Stimulated activated CD8-positive, alpha-beta memory T cell treated with anti-CD3 and anti-CD28 coated beads, Interleukin-2, amount 100 ng/mL, for 1 hour (primary cell): ENCODE measurements around the gene SS18.

Experiments used
- DNase-seq, 2 donors: peaks; one replicate each; pipeline ENCODE4 v3.0.0-alpha.2; 2020; ENCODE audit warnings: low read depth in 2 of 2

The SS18 gene

DNA sequence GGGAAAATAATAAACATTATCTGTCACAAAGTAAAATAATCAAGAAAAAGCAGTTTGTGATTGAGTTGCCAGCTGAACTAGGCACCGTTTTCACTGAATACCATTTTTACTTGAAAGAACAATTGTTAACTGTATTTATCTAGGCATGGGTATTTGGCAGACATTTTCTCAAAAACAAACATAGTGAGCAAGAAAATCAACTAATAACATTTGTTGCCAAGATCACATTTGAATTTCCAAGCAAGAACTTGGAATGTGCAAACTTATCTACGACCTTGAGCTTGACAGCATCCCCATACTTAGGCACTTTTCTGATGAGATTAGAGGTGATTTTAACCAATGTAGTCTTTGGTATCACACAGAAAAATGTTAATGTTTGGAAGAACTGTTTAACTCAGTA lies 16.7 kb downstream of the SS18 start:
- no peak for DNase-seq

DNA sequence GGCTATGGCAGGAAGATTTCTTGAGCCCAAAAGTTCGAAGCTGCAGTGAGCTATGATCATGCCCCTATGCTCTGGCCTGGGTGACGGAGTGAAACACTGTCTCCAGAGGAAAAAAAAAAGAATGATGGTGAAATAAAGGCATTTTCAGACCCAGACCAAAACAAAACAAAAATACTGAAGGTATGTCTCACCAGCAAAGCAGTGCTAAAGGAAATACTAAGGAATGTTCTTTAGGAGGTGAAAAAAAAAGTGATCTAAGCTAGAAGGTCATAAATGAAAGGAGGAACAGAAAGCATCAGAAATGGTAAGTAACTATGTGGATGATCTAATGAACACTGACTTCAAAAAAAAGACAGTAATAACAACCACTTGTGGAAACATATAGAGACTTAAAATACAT lies 18.7 kb downstream of the SS18 start:
- DNase-seq = no peak

DNA sequence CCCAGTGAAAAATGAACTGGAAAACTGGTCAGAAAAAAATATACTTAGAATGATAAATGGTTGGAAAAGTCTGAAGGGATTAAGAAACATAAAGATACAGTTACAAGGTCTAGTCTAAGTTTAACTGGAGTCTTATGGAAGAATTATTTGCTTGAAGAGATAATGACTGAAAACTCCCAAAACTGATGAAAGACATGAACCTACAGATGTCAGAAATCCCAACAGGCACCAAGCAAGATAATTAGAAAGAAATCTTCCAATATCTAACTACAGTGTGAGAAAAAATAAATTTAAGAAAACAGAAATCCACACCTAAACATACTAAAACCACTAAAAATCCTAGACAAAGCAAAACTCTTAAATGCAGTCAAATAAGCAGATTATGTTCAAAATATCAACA lies 19.4 kb downstream of the SS18 start:
- no peak for DNase-seq

DNA sequence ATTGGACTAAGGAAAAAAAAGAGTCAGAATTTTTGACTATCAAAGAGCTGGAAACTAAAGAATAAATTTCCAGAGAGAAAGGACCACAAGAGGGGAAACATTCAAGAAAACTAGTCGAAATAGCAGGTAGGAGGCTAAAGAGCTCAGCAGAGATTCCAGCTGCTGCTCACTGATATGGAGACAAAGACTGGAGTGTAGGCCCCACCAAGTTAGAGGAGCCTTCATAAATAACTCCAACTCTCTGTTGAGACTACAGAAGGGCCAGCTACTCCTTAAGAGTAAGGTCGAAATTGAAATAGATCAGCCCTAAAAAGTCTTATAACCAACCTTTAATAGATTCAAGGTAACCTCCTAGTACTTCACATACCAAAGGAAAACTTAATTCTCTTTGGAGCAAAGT lies 31.1 kb downstream of the SS18 start:
- no peak for DNase-seq

DNA sequence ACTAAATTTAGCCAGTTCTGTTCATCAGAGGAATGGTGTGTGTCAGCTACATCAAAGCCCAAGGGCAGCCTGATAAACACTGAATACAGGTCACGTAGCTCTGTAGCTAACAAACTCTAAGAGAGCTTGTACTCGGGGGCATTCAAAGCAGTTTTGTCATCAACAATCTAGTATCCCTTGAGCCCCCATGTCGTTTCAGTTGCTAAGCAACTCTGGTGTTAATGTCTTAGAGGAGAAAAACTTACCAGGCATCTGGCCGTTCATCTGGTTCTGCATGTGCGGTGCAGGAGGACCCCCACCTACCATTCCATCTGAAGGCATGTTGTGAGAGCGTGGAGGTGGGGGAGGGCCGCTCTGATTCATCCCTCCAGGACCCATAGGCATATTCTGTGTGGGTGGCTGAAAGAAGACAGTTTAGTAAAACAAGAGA lies 33.1 kb downstream of the SS18 start:
- no peak for DNase-seq

DNA sequence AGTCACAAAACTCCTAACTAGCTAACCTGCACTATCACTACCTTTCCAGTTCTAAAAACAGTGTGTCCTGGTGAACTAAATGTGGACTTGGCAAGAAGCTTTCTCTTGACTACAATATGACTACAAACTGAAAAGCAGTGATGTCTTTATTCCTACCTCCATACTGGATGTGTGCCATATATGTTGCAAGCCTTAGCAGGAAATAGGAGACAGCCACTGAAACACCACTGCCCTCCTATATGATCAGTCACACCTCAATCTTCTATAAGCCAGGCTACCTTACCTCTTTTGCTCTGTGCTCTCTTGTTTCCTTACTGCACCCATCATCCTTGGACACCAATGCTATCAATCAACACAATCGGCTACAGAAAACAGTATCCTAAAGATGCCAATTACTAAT lies 34.1 kb downstream of the SS18 start:
- no peak for DNase-seq

DNA sequence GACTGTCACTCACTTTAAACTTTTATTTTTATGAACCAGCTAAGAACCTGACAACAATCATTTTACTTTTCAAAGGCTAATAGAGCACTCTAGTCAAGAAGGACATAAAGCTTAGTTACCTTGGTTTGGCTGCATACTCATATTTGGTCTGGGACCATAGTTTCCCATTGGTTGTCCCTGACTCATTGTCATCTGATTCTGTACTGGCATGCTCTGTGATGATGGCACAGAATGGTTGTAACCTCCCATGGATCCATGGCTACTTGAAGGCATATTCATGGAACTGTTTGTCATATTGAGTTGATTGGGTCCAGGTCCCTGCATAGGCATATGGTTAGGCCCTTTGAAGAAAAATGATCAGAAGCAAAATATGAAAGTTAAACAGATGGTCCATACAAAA lies 37.9 kb downstream of the SS18 start:
- no peak for DNase-seq

DNA sequence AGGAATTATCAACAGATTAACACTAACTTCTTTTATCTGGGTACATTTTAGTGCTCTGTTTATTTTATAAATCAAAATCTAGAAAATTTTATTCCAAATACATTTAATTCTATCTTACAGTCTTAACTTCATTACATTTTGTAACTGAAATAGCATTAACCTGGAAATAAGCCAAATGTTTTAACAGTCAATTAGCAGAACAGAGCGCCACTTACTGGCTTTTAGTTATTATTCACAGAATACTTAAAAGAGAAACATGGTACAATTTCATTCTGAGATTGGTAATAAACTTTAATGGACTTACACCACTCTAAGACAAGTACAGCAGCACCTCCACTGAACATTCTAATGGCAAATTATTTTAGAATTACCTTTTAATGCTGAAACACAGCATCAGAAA lies 38.6 kb downstream of the SS18 start:
- DNase-seq = no peak

DNA sequence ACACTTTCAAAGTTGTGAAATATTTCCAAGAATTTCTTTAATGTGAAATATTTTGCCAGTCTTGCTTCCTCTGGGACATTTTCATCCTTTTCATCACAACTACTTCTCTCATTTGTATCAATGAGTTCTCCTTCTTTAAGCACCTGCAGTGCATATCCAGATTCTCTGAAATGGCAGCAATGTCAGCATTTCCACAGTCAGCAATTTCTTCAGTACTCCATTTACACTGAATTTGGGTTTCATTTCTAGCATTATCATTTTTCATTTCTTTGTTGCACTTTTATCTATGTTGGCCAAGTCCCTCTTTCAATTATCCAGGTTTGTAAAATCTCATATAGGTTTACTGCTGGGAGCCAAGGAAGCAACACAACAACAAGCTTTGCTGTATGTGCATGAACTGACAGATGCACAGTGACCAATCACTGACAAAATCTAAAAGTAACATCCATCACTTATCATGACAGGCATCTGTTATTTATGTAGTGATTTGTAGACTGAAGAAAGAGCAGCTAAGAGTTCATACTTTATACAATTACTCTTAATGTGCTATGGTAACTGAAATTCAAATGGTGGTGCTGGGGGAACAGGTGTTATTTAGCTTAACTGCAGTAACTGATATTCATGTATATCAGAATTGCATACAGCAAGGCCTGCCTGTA lies 43.9 kb downstream of the SS18 start:
- no peak for DNase-seq

DNA sequence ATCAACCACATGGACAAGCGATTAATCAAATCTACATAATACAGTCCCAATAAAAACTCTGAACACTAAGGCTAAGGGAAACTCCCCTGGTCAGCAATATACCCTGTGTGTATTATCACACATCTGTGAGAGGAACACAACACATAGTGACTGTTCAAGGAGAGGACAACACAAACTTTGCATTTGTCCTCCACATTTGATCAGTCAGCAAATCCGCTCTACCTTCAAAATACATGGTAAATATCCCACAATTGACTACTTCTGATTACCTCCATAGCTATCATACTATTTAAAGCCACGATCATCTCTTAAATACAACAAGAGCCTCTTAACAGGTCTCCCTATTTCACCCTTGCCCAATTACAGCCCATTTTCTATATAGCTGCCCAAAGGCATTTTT lies 45.6 kb downstream of the SS18 start:
- DNase-seq = no peak

DNA sequence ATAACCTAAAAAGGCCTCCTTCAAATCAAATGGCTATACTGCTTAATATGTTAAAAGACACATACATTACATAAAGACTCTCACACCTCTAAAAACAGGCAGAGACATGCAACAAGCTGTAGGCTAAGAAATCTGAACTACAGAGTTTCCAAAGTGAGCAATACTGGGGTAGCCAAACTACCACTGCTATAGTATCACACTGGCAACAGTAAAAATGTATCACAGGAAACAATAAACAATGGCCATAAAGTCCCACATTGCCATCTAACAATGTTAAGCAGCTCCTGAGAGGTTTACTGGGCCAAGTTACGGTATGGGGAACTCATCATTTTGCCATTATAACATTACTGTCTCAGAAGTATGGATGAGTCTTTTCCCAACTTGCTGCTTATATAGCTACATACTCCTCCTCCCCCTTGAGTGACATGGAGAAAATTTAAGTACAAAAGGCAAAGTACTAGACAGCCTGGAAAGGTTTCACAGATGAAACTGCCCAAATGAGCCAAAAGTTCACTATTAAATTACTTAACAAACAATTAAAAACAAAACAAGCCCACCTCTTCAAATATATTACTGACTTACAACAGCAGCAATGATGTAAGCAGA lies 50.3 kb downstream of the SS18 start:
- no peak for DNase-seq

DNA sequence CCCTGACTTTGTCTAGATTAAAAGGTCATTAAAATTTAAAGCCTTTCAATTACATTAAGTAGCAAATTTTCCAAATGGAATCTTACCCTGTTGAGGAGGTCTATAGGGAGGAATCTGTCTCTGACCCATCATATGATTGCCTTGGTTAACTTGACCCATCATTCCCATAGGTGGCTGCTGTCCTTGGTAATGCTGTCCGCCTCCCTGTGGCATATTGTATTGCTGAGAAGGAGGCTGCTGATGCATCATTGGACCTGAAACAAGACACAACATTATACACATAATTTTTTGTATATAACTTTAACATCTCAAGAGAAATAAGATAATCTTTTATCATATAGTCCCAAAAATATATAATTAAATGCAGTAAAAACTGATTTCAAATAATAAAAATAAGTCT lies 51.2 kb downstream of the SS18 start:
- DNase-seq = no peak

DNA sequence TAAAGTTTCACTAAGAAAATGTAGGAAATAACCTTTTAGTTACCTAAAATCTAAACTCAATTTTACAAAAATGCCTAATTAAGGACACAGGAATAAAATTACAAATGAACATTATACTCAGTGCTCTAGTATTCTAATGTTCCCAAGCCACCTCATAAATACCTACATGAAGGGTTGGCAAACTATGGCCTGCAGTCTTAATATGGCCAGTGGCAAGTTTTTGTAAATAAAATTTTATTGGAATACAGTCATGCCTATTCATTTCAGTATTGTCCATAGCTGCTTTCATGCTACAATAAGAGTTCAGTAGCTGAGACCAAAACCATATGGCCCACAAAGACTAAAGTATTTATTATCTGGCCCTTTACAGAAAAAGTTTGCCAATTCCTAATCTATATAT lies 53.8 kb downstream of the SS18 start:
- DNase-seq = no peak

DNA sequence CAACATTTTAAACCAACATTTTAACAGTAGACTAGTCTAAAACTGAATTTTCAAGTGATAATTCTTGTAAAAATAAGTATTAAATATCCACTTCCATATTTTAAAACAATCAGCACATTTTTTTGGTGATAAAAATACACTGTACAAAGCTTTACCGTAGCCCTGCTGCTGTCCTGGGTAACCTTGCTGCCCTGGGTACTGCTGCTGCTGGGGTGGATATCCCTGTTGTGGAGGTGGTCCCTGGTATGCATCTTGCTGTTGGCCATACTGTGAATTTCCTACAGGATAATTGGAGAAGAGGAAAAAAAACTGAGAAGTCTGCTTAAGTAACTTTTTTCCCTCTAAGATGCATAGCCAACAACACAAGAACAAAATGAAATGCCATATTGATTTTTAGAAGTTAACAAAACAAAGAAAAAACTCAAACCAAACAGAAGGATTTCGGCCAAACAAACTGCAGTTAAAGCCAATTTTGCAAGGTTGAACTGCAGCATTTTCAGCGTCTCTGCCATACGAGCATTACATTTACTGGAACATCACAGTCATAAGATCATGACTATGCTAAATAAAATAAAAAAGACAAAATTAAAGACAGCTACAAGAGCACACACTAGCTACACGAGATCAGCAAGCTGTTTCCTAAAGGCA lies 55.4 kb downstream of the SS18 start:
- no peak for DNase-seq

DNA sequence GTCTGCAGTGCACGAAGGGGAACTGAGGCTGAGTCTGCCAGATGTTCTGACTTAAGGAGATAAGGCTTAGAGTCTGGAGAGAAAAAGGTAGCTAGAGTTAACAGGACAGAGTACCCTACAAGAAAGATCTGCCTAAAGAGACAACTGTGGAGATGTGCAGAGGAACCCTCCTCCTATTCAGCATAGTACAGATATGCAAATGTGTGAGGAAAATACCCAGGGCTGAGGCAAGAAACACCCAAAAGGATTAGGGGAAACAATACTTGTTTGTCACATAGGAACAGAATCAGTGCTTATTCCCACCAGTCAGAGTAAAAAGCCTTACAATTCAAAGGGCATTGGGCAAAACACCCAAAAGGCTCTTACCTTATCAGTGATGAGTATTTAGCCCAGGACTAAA lies 67.8 kb downstream of the SS18 start:
- DNase-seq = no peak

DNA sequence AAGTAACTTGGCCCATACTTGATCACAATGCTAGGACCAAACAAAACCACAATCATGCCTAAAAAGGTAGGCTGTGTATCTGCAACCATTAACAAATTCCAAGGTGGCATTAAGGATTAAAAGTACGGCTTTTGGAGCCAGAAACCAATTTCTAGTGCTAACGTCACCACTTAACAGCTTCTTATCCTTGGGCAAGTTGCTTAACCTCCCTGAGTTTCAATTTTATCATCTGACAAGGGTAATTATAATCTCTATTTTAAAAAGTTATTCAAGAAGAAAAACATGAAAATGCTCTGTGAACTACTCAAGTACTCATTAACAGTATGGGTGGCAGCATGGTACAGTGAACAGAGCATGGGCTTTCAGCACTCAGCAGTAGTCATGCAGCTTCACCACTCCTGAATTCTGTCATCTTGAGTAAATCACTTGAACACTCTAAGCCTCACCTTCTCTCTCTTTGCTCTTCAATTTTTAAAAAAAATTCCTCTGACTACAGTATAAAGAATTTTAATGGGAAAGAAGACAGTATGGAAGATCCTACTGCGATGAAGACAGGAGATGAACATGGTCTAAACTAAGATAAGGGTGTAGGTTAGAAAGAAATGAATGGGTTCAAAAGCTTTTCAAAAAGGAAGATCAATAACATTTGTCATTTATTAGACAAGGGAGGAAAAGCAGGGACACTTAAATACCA lies 69.2 kb downstream of the SS18 start:
- no peak for DNase-seq

DNA sequence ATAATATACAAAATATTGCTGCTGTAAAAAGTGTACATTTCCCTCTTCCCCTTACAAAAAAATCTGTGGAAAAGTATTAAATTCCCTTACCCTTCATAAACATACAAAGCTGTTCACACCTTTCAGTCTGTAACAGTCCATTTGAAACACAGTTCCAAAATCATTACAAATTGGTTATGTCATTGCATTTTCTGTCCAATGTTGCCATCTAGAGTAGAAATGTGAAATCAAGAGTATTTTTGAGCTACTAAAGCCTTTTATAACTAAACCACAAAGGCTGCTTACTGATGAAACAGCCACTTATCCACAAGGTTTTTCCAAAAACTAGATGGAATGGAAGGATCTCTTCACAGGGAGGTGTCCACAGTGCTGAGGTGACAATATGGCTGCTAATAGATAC lies 72.5 kb downstream of the SS18 start:
- no peak for DNase-seq

DNA sequence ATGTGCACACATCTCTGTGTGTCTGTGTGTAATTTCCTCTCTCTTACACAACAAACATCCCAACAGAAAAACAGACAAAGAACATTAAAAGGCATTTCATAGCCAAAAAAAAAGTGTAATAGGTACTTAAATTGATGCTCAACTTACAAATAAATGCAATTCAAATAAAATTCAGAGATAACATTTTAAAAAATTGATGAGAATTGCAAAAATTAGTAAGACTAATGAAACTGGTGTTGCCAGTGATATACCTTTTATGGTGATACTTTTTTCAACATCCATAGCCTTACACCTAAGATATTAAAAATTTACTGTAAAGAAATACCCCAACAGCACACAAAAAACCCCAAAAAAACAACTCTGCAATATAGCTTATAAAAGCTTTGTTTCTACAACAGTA lies 76.0 kb downstream of the SS18 start:
- no peak for DNase-seq

DNA sequence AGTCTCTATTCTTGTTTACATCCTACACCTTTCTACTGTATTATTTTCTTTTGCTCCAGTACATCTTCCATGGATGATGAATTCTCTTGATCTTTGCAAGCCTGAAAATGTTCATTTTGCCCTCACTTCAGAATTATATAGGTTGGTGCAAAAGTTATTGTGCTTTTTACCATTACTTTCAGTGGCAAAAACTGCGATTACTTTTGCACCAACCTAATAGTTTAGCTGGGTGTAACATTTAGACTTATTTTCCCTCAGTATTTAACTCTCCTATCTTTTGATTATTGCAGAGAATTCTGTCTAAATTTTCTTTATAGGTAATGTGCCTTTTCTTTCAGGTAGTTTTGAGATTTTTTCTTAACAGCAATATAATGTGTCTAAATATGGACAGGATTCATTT lies 81.8 kb downstream of the SS18 start:
- DNase-seq = no peak

DNA sequence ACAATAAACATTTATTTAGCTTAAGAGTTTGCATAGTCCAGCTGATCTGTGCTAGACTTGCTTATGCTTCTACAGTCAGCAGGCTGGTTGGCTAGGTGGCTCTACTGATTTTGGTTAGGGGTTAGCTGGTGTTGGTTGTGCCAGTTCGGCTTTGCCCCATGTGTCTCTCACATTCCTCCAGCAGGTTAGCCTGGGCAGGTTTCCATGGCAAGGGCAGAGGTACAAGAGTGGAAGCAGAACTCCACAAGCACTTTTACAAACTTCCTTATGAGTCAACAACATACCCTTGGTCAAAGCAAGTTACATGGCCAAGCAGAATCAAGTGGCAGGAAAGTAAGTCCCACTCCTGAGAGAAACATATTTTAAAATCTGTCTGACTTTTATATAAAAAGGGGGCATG lies 82.3 kb downstream of the SS18 start:
- no peak for DNase-seq

DNA sequence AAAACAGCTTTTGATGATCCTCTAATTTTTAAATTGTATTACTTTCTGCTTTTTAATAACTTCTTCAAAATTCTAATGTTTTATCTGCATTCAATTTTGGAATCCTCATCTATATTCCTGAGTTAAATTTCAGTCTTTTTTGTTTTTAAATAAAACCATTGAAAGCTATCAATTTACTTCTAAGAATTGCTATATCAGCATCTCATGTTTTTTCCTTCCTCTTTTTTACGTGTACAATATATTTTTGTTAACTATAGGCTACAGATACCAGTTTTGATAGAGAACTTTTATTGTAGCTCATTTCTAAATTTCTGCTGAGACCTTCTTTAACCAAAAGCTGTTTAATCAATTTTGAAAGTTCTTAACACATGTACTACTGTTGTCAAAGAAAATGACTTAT lies 84.5 kb downstream of the SS18 start:
- DNase-seq = no peak

DNA sequence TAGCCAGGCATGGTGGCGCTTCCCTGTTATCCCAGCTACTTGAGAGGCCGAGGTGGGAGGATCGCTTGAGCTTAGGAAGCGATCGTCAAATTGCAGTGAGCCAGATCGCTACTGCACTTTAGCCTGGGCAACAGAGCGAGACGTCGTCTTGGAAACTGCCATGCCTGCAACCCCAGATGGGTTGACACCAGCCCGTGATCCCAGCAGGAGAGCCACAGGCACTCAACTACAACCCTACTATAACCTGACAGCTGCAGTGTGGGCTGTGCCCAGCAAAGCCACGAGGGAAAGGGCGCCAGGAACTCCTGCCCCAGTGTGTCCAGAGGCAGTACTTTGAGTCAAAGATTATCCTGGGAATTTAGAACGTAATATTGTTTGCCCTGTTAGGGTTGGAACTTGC lies 85.6 kb downstream of the SS18 start:
- DNase-seq = no peak

DNA sequence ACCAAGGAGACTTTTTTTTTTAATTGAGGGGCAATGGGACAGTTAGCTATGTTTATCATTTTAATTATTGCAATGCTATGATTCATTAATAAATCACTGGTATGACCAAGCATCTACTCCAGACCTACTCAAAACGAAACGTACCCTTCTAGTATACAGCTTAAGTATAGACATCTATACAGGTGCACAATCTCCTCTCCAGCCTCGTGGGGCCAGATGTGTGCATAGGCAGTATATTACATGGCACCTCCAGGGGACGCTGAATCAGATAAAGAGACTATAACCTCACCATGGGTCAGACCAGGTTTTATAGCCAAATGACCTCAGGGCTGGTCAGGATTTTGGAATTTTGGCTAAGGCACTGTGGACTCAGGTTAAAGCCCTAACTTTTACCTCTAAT lies 86.6 kb downstream of the SS18 start:
- DNase-seq = no peak
